Astrocyte of the spinal cord (primary cell): Measurements from ENCODE around the gene SLC1A4.

Experiments
- DNase-seq: peaks from one replicate; pipeline ENCODE4 v3.0.0; 2011; ENCODE audit warnings: low read depth, low spot score
- H3K4me3 ChIP-seq: 2 replicates; pipeline ENCODE4 v1.5.1; 2011; ENCODE audit warnings: low read depth, mild to moderate bottlenecking, low read length, moderate library complexity
- CTCF ChIP-seq: IDR thresholded peaks from 2 replicates; pipeline ENCODE4 v1.5.1; 2012; ENCODE audit warnings: low read depth, mild to moderate bottlenecking, low read length, inconsistent platforms
- in situ Hi-C: cut with HindIII; loops from 2 replicates; pipeline ENCODE4 v1.10.0; 2017; ENCODE audit warnings: low sequenced_read_pairs

SLC1A4 gene

GRCh38 chr2:65046633-65047407 lies 57.6 kb downstream of the SLC1A4 start:
- in situ Hi-C loops = no loop called here
- no peak for TF ChIP-seq CTCF

GRCh38 chr2:65049010-65049639 lies 59.9 kb downstream of the SLC1A4 start:
- in situ Hi-C loops = no loop called here
- TF ChIP-seq CTCF = no peak
- DNase-seq = no peak
- no peak overlapping the region for H3K4me3 ChIP-seq

More at GRCh38 chr2:65046633-65047407, 57.6 kb downstream of the SLC1A4 start:
- H3K4me3 ChIP-seq = no peak overlapping the region
- DNase-seq = no peak

DNA sequence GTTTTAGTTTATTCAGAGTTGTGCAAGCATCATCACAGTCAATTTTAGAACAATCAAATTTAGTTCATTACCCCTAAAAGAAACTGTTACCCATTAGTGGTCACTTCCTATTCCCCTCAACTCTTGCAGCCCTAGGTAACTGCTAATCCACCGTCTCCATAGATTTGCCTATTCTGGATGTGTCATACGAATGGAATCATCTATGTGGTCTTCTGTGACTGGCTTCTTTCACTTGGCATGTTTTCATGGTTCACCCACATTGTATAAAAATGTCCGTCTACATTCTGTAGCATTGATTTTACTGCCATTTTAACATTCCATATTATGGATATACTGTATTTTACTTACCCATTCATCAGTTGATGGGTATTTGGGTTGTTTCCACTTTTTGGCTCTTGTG lies 61.7 kb downstream of the SLC1A4 start:
- DNase-seq = peak; percentile 51
- H3K4me3 ChIP-seq = no peak overlapping the region
- in situ Hi-C loops = no loop called here
- TF ChIP-seq CTCF = no peak

DNA sequence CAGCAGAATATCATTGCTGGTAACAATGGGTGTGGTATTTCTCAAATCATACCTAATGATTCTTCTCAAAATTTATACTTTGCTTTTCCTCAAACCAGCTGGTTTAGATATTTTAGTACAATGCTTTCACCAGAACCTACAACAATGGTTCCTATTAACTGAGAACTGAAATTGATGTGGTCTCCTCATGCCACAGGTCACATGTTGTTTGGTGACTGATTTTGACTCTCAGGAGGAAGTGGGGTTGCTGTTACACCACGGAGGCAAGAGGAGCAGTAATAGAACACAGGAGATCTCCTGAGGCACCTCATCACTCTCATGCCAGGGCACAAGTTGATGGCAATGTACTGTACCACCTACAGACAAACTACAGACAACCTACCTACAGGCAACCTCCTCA lies 64.0 kb downstream of the SLC1A4 start:
- in situ Hi-C loops = no loop called here
- TF ChIP-seq CTCF = no peak
- no peak for DNase-seq
- no peak overlapping the region for H3K4me3 ChIP-seq

GRCh38 chr2:65054749-65055421 lies 65.7 kb downstream of the SLC1A4 start:
- no peak overlapping the region for H3K4me3 ChIP-seq
- DNase-seq = no peak
- TF ChIP-seq CTCF = no peak
- in situ Hi-C loops = no loop called here

DNA sequence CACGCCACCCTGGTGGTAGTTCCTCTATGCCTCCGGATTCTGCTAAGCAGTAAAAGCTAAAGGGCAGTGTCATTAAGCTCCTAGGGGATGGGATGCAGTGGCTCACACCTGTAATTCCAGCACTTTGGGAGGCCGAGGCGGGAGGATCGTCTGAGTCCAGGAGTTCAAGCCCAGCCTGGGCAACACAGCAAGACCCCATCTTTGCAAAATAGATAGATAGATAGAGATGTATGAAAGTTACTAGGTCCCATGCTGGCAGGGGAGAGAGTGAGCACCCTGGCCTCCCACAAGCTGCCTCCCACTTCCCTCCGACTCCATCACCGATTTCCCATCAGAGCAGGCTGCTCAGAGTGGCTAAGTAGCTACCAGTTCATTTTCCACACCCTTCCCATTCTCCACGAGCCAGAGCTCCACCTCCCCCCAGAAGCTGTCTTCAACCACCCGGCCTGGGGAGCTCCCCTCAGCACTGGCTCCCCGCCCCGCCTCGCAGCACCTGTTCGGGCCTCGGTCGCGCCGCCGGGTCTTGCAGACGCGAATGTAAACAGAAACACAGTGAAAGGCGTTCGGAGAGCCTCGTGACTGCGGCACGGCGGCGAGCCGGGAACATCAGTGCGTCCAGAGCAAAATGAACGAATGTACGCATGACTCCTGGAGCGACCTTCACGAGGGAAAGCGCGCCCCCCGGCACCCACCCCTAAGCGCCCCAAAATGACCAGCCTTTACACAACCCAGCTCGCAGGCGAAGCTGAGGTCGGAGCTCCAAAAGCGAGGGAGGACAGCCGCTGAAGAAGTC lies 66.4 kb downstream of the SLC1A4 start:
- no peak for DNase-seq
- TF ChIP-seq CTCF = no peak
- peak overlapping the region; percentile 74 for H3K4me3 ChIP-seq
- in situ Hi-C loops = no loop called here
